Stimulated activated CD4-positive, alpha-beta T cell treated with anti-CD3 and anti-CD28 coated beads, Interleukin-4, amount 100 ng/mL, for 48 hours (primary cell): ENCODE data around the gene OR8G1.
"Not testable (repeated sequence)": the region's sequence is repeated elsewhere in the genome, so short reads cannot be mapped to it uniquely, and the experiment has no call there.

Experiments
- DNase-seq, 2 donors: peaks; one replicate each; pipeline ENCODE4 v3.0.0-alpha.2; 2020; ENCODE audit warnings: low read depth in 2 of 2

Gene OR8G1, protein sequence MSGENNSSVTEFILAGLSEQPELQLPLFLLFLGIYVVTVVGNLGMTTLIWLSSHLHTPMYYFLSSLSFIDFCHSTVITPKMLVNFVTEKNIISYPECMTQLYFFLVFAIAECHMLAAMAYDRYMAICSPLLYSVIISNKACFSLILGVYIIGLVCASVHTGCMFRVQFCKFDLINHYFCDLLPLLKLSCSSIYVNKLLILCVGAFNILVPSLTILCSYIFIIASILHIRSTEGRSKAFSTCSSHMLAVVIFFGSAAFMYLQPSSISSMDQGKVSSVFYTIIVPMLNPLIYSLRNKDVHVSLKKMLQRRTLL

DNA sequence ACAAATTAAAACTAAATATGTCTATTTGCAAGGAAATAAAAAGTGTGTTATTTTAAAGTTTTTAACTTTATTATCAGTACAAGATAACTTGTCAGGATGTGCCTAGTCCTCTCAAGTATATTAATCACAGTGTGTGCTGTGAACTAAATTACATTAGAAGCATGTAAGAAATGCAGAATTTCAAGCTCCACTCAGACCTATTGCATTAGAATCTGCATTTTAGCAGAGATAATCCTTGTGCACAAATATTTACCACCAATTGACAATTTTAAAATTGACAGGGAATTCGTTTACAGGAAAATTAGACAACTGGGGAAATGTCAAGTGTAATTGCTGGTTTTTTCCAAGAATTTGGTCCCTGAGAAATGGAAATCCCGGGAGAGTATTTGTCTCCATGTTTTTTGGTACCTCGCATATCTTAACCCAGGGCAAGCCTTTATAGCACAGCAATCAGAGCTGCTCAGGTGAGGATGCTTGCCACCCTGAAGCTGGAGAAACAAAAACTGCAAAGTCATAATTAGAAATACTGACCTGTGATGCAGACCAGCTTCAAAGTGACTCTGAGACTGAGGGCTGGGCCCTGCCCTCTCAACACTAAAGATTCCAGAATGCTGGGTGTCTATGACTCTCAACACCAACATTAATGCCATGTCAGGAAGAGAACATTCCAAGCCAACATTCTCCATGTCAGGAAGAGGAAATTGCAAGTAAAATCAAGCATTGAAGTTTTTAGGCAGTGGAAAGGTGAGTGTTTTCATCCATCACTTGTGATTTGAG is at the start of gene OR8G1:
TSS of gene OR8G1 (plus strand) at position 475 of the 777 bp plus-strand sequence. CDS start 8,581 bp downstream, outside the sequence.
- DNase-seq, result no peak

DNA sequence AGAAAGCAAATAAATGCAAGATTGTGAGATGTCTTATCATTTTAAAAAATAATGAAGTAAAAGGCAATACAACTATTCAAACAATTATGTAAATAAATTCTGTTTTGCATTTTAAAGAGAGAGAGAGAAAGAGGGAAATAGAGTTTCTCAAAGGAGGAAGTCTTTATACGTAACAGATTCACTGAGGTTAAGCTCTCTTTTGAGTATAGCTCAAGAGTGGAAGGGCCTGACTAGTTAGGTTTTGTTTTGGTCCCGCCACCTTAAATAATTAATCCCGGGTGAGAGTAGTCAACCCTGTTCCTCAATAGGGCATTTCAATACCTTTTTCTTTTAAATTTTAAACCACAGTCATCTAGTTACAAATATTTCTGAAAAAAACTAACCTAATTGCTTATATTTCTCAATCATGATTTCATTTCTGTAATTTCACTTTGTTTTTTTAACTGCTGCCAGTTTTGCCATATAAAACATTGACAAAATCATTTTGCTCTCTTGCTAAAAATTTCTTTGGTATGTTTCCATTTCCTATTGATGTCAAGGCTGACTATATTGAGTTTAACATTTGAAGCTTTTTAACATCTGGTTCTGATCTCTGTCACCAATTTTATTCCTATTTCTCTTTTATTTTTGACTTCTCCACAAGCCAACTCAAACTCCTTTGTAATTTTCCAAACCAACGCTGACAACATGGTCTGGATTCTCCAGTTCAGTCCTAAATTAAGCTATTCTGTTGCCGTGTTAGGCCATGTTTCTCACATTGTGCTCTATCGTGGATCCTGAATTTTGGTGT is 47.5 kb upstream of the OR8G1 start:
- DNase-seq, result no peak

DNA sequence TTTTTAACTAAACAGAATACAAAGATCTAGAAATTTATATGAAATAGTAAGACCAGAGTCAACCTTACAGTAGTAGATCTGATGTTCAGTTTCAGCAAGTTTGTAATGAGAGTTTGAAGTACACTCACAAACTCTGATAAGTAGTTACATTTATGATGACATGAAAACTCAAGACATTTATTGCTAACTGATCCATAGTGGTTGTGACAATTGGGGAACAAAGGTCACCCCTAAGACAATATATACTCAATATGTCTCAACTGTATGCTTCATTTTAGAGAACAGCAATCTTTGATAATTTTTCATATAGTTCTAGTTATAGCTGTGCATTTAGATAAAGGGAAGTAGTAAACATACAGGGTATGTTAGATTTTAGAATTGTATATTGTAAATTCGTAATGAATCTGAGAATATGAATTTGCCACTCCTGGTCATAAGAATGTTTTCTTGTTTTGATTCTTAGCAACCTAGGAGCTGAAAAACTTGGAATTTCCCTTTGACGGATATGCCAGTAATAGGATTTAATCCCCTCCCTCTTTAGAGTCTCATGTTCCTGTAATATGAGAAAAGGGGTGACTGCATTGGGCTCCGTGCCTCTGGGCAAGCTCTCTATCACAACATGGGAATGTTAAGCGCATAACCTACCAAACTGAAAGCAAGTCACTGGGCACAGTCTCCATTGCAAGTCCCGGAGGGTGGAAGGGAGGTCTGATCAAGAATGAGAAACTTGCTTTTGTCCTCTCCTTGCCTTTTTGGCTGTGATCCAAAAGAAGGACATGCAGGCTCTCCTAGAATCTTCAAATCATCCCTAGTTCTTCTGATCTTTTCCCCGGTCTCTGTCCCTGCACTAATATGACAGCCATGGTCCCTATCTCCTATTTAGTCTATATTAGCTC is 46.4 kb upstream of the OR8G1 start:
- no peak for DNase-seq

DNA sequence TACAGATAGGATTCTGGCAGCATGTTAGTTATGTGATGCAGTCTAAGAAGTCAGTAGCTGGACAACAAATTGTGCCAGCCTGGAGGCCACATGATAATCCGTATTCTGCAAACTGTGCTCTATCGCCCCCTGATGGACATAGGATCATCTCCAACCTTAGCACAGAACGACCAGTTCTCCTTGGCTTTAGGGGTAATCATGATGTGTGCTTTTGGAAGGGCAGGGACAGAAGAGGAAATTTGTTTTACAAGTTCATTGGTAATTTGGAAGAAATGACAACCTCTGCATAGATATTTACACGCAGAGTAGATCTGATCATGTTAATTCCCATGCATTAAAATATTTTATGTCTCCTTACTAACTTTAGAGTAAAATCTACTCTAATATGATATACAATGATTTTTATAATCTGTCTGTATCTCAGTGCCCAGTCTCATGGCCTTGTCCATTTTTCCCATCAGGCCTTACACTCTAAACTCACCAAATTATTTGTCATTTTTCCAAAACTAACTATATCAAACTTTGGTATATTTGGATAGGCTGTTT is 45.6 kb upstream of the OR8G1 start:
- DNase-seq, result peak; percentile 27 to 31

DNA sequence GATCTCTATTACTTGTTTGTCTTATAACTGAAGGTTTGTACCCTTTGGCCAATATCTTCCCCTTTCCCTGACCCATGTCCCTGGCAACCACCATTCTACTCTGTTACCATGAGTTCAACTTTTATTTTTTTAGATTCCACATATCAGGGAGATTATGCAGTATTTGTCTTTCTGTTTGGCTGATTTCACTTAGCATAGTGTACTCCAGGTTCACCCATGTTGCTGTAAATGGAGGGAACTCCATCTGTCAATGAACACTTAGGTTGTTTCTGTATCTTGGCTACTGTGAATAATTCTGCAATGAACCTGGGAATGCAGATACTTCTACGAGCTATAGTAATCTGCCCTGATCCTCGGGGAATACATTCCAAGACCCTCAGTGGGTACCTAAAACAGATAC is 42.9 kb upstream of the OR8G1 start:
- no peak for DNase-seq

DNA sequence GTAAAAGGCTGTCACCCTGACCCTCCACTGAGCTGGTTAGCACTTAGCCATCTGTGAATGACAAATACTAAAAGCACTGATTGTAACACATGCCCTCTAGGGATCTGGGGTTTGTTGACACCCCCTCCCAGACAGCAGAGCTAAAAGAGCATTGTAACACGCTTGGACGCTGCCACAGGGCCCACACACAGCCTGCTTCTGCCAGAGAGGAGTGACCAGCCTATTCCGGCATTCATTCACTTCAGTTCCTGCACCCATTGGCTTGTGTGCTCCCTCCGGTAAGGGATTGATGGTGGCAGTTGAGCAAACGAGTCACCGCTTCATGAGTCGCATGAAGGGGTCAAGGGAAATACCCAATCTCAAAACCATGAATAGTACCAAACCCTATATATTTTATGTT is 42.0 kb upstream of the OR8G1 start:
- no peak for DNase-seq

DNA sequence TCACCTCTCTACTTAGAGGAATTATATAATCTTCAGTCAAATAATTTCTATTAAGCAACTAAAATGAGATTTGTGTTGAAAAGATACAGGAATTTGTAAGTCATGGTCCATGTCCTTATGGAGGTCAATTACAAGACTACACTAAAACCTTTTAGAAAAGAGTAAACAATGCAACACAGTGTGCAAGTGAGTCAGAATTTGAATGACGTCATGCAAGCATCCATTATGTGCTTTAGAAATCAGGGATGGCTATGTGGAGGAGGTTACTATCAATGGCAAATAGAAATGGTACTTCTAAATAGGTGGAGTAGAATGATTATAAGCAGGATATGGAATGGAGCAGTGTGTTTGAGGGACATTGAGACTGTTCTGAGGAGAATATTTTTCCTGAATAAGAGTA is 41.2 kb upstream of the OR8G1 start:
- DNase-seq, result no peak

DNA sequence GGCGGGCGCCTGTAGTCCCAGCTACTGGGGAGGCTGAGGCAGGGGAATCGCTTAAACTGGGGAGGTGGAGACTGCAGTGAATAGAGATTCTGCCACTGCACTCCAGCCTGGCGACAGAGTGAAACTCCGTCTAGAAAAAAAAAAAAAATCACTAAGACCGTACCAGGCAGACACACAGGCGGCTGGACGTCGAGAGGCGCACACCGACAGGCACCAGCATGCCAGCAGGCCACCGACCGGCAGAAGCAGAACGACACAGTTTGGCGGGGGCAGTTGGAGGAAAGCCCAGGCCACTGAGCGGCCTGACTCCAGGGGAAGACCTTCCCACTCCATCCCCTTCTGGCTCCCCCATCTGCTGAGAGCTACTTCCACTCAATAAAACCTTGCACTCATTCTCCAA is 40.2 kb upstream of the OR8G1 start:
- no peak for DNase-seq

DNA sequence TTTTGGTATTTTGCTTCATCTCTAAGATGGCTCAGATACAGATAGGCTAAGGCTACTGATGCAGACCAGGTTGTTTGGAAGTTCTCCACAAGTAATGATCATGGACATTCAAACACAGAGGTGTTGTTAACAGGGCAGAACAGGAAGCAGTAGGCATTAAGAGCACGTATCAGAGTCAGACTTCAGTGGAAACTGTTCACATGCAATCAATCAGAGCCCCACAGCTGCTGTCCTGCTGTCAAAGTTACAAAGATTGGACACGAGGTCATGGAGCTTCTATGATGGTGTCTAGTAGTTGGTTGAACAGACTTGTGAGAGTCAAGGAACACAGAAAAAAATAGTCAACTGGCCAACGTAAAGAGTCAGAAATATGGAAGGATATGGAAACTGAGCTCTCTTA is 37.9 kb upstream of the OR8G1 start:
- no peak for DNase-seq

DNA sequence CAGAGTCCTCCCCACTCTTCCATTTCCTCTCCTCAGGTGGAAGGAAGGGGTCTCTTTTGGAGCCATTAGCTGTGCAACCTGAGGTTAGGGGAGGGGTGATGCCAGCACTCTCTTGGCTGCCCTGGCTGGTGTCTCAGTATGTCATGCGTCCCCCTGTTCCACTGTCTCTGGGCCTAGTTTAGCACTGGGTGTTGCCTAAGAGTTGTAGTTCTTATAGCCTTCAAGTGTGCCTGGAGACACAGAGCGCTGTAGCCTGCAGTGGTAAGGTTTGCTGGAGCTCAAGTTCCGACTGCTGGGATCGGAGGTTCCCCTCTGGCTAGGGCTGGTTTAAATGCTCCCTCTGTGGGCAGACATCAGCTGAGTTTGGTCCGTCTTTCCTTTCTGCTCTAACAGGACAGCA is 36.9 kb upstream of the OR8G1 start:
- DNase-seq, result no peak

DNA sequence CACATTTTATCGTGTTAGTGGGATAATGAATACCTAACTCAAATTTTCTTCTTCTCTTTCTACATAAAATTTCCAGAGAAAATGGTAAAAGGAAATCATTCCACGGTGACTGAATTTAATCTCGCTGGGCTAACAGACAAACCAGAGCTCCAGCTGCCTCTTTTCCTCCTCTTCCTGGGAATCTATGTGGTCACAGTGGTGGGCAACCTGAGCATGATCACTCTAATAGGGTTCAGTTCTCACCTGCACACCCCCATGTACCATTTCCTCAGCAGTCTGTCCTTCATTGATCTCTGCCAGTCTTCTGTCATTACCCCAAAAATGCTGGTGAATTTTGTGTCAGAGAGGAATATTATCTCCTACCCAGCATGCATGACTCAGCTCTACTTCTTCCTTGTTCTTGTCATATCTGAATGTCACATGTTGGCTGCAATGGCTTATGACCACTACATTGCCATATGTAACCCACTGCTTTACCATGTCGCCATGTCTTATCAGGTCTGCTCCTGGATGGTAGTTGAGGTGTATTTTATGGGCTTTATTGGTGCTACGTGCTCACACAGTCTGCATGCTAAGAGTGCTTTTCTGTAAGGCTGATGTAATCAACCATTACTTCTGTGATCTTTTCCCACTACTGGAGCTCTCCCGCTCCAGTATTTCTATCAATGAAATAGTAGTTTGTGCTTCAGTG is 33.6 kb upstream of the OR8G1 start:
- no peak for DNase-seq

DNA sequence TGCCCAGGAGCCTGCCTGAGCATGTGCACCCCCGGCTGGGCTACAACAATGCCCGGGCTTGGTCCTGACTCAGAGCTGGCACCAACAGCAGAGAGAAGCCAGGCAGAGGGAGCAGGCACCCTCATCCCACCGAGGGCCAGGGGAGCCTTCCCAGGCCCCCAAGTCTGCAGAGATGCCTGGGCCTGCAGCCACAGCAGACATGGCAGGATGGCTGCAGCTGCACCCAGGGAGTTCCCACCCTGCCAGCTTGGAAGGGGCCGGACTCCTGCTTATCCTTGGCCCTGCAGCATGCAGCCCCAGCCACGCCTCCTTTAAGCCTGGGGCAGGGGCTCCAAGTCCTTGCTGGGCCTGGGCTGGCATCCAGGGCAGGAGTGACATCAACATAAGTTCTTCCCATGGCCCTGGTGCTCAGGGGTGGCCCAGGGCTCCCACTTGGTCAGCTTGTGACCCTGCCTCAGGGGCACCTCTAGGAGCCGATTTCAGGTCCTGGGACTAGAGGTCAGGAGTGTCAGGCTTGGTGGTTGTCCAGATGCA is 31.0 kb upstream of the OR8G1 start:
- DNase-seq, result no peak

DNA sequence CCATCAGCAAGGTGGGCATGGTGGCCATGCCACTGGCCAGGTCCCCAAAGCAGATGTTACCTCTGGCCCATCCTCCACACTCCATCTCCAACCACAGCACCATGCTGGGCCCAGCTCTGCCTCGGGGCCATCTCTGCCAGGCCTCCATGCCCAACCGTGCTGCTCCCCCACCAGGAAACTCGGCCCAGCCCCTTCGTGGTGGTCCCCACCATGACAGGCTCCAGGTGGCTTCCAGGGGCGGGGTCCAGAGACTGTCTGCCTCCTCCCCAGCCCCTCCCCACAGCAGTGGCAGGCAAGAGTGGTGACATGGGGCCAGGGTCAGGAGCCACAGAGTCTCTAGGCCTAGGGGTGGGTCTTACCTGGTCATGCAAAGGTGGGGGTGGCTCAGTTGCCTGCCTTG is 30.5 kb upstream of the OR8G1 start:
- no peak for DNase-seq

DNA sequence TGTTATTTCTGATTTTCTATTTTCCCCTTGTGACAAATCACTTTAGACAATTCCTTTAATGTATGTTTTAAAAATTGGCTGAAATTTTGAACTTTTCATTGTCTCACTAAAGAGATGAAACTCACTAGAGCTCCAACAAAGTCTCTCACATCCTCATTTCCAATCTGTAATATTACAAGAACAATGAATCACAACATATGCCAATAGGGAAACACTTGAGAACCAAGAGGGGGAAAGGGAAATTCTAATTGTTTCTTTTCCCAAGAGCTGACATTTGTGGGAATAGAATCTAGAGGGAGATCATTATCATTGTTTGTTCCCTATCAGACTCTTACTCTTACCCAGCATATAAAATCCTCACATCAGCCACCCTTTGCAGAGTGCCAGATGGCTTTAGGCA is 29.6 kb upstream of the OR8G1 start:
- DNase-seq, result no peak

DNA sequence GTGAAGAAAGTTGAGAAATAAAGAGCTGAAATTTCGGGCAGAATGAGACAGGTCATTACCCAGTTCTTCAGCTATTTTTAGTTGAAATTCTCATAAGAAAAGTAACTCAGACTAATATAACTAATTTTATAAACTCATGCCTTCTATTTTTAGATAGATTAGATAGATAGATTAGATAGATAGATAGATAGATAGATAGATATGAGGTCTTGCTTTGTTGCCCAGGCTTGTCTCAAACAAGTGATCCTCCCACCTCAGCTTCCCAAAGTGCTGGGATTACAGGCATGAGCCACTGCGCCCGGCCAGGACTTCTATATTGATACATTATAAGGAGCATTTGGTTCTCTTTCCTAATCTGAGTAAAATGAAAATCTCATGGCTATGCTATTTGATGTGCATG is 26.9 kb upstream of the OR8G1 start:
- no peak for DNase-seq

DNA sequence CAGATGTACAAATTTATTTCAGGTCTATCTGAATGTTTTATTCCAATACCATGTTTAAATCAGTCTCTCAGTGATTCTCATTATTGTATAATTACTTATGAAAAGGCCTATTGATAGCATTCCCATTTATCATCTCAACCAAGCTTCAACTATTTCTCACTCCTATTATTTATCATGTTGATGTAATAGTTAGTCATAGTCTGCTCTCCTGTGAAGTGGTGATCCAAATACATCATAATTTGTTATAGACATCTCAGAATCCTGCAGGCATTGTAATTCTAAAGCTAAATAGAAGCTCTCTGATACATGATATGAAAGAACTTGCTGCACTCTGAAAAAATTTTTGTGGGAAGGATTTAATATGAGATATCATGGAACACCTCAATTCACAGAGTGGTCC is 21.8 kb upstream of the OR8G1 start:
- DNase-seq, result no peak

DNA sequence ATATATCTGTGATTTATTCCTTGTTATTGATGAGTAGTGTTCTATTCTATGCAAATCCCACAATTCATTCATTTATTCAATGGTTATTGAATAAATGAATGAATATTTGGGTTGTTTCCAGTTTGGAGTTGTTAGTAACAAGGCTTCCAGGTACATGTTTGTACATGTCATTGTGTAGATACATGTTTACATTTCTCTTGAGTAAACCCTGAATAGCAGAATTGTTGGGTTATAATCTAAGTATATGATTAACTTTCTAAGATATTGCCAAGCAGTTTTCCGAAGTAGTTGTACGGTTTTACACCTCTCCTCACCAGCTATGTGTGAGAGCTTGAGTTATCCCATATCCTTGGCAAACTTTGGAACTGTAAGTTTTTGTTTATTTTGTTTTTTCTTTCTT is 18.5 kb upstream of the OR8G1 start:
- DNase-seq, result no peak

DNA sequence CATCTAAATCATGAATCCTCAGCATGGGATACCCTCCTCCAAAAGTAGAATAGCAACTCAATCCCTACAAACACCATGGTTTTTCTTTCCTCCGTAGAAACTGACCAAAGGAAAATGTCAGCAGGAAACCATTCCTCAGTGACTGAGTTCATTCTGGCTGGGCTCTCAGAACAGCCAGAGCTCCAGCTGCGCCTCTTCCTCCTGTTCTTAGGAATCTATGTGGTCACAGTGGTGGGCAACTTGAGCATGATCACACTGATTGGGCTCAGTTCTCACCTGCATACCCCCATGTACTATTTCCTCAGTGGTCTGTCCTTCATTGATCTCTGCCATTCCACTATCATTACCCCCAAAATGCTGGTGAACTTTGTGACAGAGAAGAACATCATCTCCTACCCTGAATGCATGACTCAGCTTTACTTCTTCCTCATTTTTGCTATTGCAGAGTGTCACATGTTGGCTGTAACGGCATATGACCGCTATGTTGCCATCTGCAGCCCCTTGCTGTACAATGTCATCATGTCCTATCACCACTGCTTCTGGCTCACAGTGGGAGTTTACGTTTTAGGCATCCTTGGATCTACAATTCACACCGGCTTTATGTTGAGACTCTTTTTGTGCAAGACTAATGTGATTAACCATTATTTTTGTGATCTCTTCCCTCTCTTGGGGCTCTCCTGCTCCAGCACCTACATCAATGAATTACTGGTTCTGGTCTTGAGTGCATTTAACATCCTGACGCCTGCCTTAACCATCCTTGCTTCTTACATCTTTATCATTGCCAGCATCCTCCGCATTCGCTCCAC is 16.1 kb upstream of the OR8G1 start:
- not testable (repeated sequence) for DNase-seq

DNA sequence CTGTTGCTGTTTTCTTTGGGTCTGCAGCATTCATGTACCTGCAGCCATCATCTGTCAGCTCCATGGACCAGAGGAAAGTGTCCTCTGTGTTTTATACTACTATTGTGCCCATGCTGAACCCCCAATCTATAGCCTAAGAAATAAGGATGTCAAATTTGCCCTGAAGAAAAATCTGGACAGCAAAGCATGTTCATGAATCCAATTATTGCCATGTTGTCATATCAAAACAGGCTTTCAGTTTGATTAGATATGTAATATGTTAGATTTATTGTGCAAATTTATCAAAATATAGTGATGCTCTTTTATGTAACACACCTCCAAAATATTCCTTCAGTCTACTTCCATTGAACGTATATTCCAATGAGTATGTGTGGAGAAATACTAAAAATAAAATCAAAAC is 15.4 kb upstream of the OR8G1 start:
- DNase-seq, result no peak

DNA sequence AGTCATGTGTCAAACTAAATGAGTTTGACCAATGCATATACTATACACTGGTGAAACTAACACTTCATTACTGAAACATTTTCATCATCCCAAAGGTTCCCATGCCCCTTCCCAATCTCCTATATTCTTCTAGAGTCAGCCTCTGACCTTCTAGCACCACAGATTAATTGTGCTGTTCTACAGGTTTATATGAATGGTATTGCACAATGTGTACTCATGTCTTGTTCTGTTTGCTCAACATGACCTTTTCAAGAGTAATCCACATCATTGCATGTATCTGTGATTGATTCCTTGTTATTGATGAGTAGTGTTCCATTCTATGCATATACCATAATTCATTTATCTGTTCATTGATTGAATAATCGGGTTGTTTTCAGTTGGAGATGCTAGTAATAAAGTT is 7.5 kb upstream of the OR8G1 start:
- no peak for DNase-seq
